Measurements from ENCODE around the gene TEKT5.
A peak's percentile ranks its signal among the peaks of the same experiment; 100 is the strongest.
"Not testable (repeated sequence)": the region's sequence is repeated elsewhere in the genome, so short reads cannot be mapped to it uniquely, and the experiment has no call there.

TEKT5 gene

DNA sequence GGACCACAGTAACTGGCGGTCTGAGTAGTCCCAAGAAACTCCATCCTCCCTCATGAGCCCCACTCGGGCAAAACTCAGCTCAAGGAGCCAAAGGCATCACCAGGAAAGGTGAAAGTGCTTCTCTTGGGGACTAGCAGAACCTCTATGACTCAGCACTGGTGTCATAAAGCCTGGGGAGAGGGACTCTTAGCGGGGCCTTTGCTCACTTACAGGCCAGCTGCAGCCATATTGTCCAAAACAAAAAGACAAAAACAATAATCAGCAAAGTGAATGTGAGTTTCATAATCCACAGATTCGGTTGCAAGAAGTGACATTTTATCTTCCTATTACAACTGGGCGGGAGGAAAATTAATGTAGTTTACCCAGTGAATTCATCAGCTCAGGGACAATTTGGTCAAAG is at the start of gene TEKT5:
Gene TEKT5 (minus strand): TSS at position 101 of the 400 bp plus-strand sequence. CDS start 57 bp downstream, at position 44.
- DNase-seq (ENCODE audit: low read depth): no peak

DNA sequence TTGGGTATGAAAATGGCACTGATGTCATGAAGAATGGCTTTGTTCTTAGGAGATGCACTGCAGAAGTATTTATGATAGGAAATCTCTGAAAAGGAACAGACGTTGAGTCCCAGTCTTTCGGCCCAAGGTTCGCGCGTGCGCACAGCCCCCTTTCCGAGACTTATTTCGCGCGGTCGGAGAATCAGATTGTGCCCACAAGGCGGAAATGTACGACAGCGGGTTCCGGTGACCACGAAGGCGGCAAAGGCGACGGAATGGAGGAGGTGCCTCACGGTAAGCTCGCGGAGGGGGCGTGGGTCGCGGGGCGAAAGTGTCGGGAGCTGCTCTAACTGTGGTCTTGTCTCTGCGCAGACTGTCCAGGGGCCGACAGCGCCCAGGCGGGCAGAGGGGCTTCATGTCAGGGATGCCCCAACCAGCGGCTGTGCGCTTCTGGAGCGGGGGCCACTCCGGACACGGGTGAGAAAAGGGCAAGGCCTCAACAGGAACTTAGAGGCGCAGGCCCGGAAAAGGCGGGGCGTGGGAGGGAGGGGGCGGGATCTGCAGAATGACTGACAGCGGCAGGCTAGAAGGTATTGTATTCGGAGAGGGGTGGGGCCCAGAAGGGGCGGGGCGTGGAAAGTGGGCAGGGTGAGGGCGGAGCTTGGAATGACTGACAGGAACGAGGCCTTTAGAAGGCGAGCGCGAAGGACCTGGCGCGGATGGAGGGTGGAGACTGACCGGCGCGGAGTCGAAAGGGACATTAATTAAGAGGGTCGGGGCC is 49.1 kb upstream of the TEKT5 start, which contains the start of gene NUBP1:
Gene NUBP1 (plus strand): TSS at position 233 of the 760 bp plus-strand sequence. CDS start 22 bp downstream, at position 255.
- DNase-seq (ENCODE audit: low read depth): peak; percentile 99

DNA sequence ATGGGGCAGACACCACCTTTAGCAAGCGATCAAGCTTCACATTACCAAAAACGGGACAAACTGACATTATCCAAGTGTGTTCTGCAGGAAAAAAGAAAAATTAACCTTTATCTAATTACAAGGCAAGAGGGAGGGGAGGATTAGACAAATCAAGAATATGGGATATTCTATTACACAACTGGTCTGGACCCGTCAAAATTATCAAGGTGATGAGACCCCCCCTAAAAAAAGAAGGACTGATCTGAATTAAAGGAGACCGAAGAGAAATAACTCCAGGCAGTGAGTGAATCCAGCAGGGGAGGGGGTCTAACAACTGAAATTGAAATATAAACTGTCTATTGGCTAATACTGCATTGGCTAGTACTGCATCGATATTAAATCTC is 48.5 kb upstream of the TEKT5 start:
- DNase-seq (ENCODE audit: low read depth): no peak

GRCh38 chr16:10741844-10742243 is 47.1 kb upstream of the TEKT5 start:
- no peak for DNase-seq (ENCODE audit: low read depth)

- not testable (repeated sequence) for DNase-seq (ENCODE audit: low read depth)
Measured at GRCh38 chr16:10741249-10741648, 46.5 kb upstream of the TEKT5 start.

- DNase-seq (ENCODE audit: low read depth): no peak
Measured at GRCh38 chr16:10740845-10741208, 46.1 kb upstream of the TEKT5 start.

DNA sequence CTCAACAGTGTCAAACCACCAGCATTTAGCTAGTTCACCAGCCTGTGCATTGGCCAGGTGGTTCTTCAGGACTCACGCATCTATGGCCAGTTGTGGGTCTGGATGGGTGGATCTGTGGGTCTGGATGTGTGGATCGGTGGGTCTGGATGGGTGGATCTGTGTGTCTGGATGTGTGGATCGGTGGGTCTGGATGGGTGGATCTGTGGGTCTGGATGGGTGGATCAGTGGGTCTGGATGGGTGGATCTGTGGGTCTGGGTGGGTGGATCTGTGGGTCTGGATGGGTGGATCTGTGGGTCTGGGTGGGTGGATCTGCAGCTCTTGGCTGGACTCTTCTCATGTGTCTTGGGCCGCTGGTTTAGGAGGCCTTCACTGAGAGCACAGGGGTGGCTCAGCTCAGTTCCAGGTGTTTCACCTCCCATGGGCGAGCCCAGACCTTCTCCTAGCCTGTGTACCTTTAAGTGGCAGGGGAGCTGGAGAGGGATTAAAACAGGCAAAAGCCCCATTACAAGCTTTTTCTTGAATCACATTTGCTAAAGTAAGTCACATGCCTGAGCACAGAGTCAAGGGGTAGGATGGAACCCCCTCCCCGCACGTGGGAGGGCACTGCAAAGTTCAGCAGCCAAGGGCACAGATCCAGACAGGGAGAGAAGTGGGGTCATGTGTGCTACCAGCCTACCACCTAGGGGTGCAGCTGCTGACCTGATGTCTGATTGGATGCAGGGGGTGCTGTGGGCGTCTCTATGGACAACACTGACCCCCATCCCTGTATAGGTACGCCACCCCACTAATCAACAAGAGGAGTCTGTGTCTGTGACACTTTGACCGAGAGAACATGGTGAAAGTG is 45.5 kb upstream of the TEKT5 start:
- no peak for DNase-seq (ENCODE audit: low read depth)

DNA sequence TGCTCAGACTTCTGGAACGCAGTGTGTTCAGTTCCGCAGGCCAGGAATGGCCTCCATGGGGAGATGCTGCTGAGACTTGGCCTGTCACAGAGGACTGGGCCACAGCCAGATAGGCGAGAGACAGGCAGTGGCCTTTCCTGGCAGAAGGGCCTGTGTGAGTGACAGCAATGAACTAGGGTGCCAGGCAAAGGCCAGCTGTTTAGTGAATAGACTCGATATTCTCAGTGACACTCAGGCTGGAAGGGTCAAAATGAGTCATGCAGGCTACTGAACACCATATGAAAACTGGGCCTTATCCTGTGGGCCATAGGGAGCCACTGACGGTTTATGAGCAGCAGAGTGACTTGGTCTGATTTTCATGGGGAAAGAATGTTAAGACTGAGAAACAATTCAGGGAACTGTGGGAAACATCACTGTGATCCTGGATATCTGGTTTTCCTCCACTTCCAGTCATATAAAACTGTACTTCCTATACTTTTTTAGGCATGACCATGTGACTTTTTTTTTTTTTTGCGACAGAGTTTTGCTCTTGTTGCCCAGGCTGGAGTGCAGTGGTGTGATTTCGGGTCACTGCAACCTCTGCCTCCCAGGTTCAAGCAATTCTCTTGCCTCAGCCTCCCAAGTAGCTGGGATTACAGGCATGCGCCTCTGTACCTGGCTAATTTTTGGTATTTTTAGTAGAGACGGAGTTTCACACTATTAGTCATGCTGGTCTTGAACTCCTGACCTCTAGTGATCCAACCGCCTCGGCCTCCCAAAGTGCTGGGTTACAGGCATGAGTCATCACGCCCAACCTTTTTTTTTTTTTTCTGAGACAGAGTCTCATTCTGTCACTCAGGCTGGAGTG is 43.7 kb upstream of the TEKT5 start:
- DNase-seq (ENCODE audit: low read depth): peak; percentile 73

- peak; percentile 43 for DNase-seq (ENCODE audit: low read depth)
Measured at GRCh38 chr16:10737068-10737625, 42.4 kb upstream of the TEKT5 start.

- no peak for DNase-seq (ENCODE audit: low read depth)
Measured at GRCh38 chr16:10731790-10732189, 37.1 kb upstream of the TEKT5 start.

- DNase-seq (ENCODE audit: low read depth): peak; percentile 56
Measured at GRCh38 chr16:10729104-10730048, 34.6 kb upstream of the TEKT5 start.

GRCh38 chr16:10728003-10728887 is 33.5 kb upstream of the TEKT5 start:
- peak; percentile 11 for DNase-seq (ENCODE audit: low read depth)

GRCh38 chr16:10708969-10709368 is 14.2 kb upstream of the TEKT5 start:
- no peak for DNase-seq (ENCODE audit: low read depth)

GRCh38 chr16:10699756-10700155 is 5.0 kb upstream of the TEKT5 start:
- no peak for DNase-seq (ENCODE audit: low read depth)

DNA sequence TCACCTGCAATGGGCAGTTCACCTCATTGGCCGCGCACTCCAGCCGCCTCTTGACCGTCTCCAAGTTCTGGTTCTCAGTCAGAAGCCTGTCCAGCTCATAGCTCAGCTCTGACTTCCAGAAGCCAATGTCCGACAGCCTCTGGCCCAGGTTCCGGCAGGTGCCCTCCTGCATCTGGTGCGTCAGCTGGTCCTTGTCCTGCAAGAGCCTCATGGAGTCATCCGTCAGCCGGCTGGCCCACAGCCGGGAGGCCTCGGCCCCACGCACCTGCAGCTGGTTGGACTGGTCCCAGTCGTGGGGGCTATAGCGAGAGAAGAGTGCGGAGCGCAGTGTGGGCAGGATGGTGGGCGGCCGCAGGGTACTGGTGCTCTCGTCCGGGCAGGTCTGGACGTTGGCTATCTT is 424 bp downstream of the TEKT5 start:
- no peak for DNase-seq (ENCODE audit: low read depth)

- no peak for DNase-seq (ENCODE audit: low read depth)
Measured at GRCh38 chr16:10693889-10694288, 841 bp downstream of the TEKT5 start.

GRCh38 chr16:10692470-10692869 is 2.3 kb downstream of the TEKT5 start:
- DNase-seq (ENCODE audit: low read depth): no peak

DNA sequence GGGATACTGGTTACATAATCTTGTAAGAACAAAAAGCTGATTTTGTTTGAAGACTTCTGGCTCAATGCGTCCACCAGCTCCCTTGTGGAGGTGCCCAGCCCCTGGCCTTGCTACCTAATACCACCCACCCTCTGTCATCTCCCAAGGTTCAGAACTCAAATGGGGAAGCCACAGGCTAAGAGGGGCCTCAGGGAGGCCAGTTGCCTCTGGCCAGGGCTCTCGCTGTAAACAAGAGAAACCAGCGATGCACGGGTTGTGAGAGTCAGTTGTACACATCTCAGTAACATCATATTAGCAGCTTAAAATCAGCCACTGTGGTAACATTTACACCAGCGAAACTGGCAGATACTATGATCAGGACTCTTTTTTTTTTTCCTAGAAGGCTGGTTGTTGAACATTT is 6.0 kb downstream of the TEKT5 start:
- no peak for DNase-seq (ENCODE audit: low read depth)

DNA sequence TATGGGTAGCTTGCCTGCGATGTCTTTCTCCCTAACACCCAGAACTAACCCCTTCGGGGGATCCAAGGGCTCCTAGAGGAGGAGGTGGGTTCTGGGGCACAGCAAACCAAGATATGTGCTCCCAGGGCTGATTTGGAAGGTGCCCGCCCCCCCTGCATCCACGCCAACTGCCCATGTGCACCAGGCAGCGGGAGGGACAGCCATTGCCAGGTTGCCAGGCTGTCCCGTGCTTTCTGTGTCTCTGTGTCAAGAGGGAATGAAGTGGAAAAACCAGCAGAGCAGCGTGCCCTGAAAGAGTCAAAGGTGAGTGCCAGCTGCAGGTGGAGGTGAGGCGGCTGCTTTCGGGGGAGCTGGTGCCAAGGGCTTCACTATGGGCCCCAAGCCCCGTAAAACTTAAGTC is 6.4 kb downstream of the TEKT5 start:
- no peak for DNase-seq (ENCODE audit: low read depth)

DNA sequence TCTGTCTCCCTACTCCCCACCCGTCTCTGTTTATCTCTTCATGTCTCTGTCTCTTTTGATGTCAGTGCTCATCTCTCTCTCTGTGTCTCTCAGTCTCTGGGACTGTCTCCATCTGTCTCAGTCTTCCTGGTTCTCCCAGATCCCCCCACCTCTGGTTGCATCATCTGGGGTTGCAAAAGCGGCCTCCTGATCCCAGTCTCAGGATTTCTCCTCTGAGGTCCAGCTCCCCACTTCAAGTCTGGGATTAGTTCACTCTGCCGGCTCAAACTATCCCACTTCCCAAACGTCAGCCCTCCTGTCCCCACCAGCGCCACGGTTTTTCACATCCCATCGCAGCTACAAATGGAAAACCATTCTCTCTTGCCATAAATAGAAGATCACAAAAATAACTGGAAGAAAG is 9.0 kb downstream of the TEKT5 start:
- DNase-seq (ENCODE audit: low read depth): no peak
